Endothelial cell of umbilical vein (primary cell): ENCODE results near the gene FCMR. TPM values are rescaled to one million over a fixed set of nuclear protein-coding genes. Genes with fewer than 3 reads are reported as not detected.

Source experiments
- BruUV-seq: library from RNA; stranded (reverse); fragments of 400-500 nt; replicated peaks from 2 replicates; lab custom pipeline; 2021; lab: Mats Ljungman, UMichigan
- CTCF ChIA-PET: fragments of 300-600, 350-600 bp; sonication (Branson Sonifier 250); formaldehyde crosslinking; loops from one replicate; lab custom pipeline; 2021; ENCODE audit warnings: antibody characterized with exemption, inconsistent platforms; lab: Charles Lee
- POLR2A ChIA-PET: fragments of 300-600, 350-600 bp; sonication (Branson Sonifier 250); formaldehyde crosslinking; loops from one replicate; lab custom pipeline; 2021; ENCODE audit warnings: antibody characterized with exemption, inconsistent platforms; lab: Charles Lee
- DNase-seq: peaks from one replicate; pipeline ENCODE4 v3.0.0-alpha.2; 2011; ENCODE audit warnings: low read depth, low spot score
- FAIRE-seq: peaks from 2 replicates; lab custom pipeline; 2011; peaks lifted over from hg19 to GRCh38; lab: Jason Lieb, UNC
- H2AFZ ChIP-seq: 2 replicates; pipeline ENCODE4 v1.6.0; 2012; ENCODE audit warnings: low read depth, low read length, control low read depth, inconsistent platforms
- H3K27ac ChIP-seq: 2 replicates; pipeline ENCODE4 v1.5.1; 2011; ENCODE audit warnings: low read depth, mild to moderate bottlenecking, control low read depth, low read length, moderate library complexity; ENCODE audit not compliant: insufficient read depth
- H3K27me3 ChIP-seq, 2 experiments: 2 replicates each; pipeline versions ENCODE4 v1.6.0 to v1.6.1; 2011; ENCODE audit warnings: low read length in 2 of 2, mixed read lengths in 1 of 2; ENCODE audit not compliant: control insufficient read depth in 2 of 2, insufficient read depth in 2 of 2
- H3K36me3 ChIP-seq, 2 experiments: 2 replicates in 1 of 2; 3 replicates in 1 of 2; pipeline ENCODE4 v1.5.1; 2011; ENCODE audit warnings: low read length in 2 of 2, mild to moderate bottlenecking in 1 of 2, moderate library complexity in 1 of 2; ENCODE audit not compliant: control insufficient read depth in 2 of 2, insufficient read depth in 2 of 2; ENCODE audit errors: extremely low read depth in 1 of 2
- H3K4me1 ChIP-seq: 3 replicates; pipeline ENCODE4 v1.5.1; 2011; ENCODE audit warnings: mild to moderate bottlenecking, low read length; ENCODE audit not compliant: control insufficient read depth, insufficient read depth; ENCODE audit errors: extremely low read depth
- H3K4me2 ChIP-seq: 2 replicates; pipeline ENCODE4 v1.6.1; 2011; ENCODE audit warnings: low read length, control low read depth, mixed read lengths; ENCODE audit not compliant: insufficient read depth
- H3K4me3 ChIP-seq, 3 experiments: fragments of 200-600 bp in 1 of 3; sonication (generic), shearing (Covaris generic) in 1 of 3; replicated peaks in 1 of 3; 2 replicates each; pipeline ENCODE4 v1.5.1; 2011 to 2016; ENCODE audit warnings: control low read depth in 3 of 3, low read length in 3 of 3, mild to moderate bottlenecking in 2 of 3, inconsistent platforms in 1 of 3, low read depth in 1 of 3, moderate library complexity in 1 of 3; ENCODE audit not compliant: insufficient read depth in 1 of 3
- H3K79me2 ChIP-seq: 2 replicates; pipeline ENCODE4 v1.6.0; 2012; ENCODE audit warnings: low read length, inconsistent platforms; ENCODE audit not compliant: control insufficient read depth, insufficient read depth
- H3K9ac ChIP-seq: replicated peaks from 2 replicates; pipeline ENCODE3; 2011; ENCODE audit warnings: low read length, control low read depth; ENCODE audit not compliant: insufficient read depth; ENCODE audit errors: extremely low read depth
- H3K9me1 ChIP-seq: replicated peaks from 3 replicates; pipeline ENCODE4 v1.6.0; 2011; ENCODE audit warnings: mild to moderate bottlenecking, low read length; ENCODE audit not compliant: control insufficient read depth, insufficient read depth; ENCODE audit errors: extremely low read depth
- H3K9me3 ChIP-seq: replicated peaks from 2 replicates; pipeline ENCODE4 v1.5.1; 2012; ENCODE audit warnings: low read length, inconsistent platforms; ENCODE audit not compliant: control insufficient read depth, insufficient read depth
- H4K20me1 ChIP-seq: replicated peaks from 2 replicates; pipeline ENCODE3; 2011; ENCODE audit warnings: mild to moderate bottlenecking, low read length; ENCODE audit not compliant: control insufficient read depth, insufficient read depth; ENCODE audit errors: extremely low read depth
- CTCF ChIP-seq, 2 donors: IDR thresholded peaks; 1 replicate in 1 of 2; 2 replicates in 1 of 2; pipeline ENCODE4 v1.5.1; 2011; ENCODE audit warnings: low read length in 2 of 2, mild to moderate bottlenecking in 2 of 2, moderate library complexity in 2 of 2, control low read depth in 1 of 2, inconsistent platforms in 1 of 2, low read depth in 1 of 2; ENCODE audit not compliant: insufficient read depth in 1 of 2; ENCODE audit errors: extremely low read depth in 1 of 2
- EZH2 ChIP-seq: IDR thresholded peaks from 2 replicates; pipeline ENCODE4 v1.6.1; 2012; ENCODE audit warnings: borderline replicate concordance, low read depth, mild to moderate bottlenecking, moderate library complexity, low read length, inconsistent platforms; ENCODE audit not compliant: severe bottlenecking
- FOS ChIP-seq: IDR thresholded peaks from 2 replicates; pipeline ENCODE4 v1.6.1; 2011; ENCODE audit warnings: mild to moderate bottlenecking, low read length, moderate library complexity, borderline replicate concordance; ENCODE audit not compliant: insufficient read depth
- GATA2 ChIP-seq: IDR thresholded peaks from 2 replicates; pipeline ENCODE4 v1.7.0; 2011; ENCODE audit warnings: low read depth, mild to moderate bottlenecking, moderate library complexity, mixed read lengths, low read length; ENCODE audit not compliant: insufficient read length, insufficient read depth
- JUN ChIP-seq: IDR thresholded peaks from 2 replicates; pipeline ENCODE4 v1.6.1; 2011; ENCODE audit warnings: borderline replicate concordance, low read depth; ENCODE audit not compliant: insufficient read length, insufficient read depth
- MAX ChIP-seq: IDR thresholded peaks from 2 replicates; pipeline ENCODE4 v1.6.1; 2011; ENCODE audit not compliant: insufficient read depth, insufficient read length
- MYC ChIP-seq: IDR thresholded peaks from one replicate; pipeline ENCODE4 v1.6.1; 2011; ENCODE audit warnings: mild to moderate bottlenecking, low read depth, low read length
- POLR2A ChIP-seq: IDR thresholded peaks from 2 replicates; pipeline ENCODE4 v1.6.1; 2012; ENCODE audit warnings: low read depth, mild to moderate bottlenecking, control low read depth, low read length
- POLR2AphosphoS5 ChIP-seq: IDR thresholded peaks from 2 replicates; pipeline ENCODE4 v1.6.1; 2012; ENCODE audit warnings: low read depth, mild to moderate bottlenecking, control low read depth, low read length, moderate library complexity; ENCODE audit not compliant: insufficient read depth
- dilution Hi-C: fragments of 300-500 bp; cut with MboI; formaldehyde crosslinking; loops from one replicate; pipeline ENCODE4 v1.15.0; 2019; ENCODE audit warnings: low sequenced_read_pairs; ENCODE audit not compliant: extremely low pct_ligation_motif_present
- intact Hi-C: fragments of 100-400 bp; cut with micrococcal nuclease; formaldehyde crosslinking; loops from one replicate; pipeline ENCODE4 v1.10.0; 2022
- polyA plus RNA-seq, 4 experiments: library from polyadenylated mRNA; depleted of rRNA in 3 of 4; stranded (reverse) in 3 of 4; unstranded in 1 of 4; fragments of >200 nt; gene quantifications; 2 replicates each; pipeline versions ENCODE4 v1.2.1 to v1.2.3, GENCODE V29; 2011 to 2012; ENCODE audit warnings: missing spikeins in 1 of 4
- total RNA-seq: library from RNA; stranded (reverse); gene quantifications from 2 replicates; pipeline ENCODE4 v1.2.3, GENCODE V29; 2021

Gene FCMR
- total and polyA plus RNA-seq, 2 donors (not counting 3 experiments of a cell fraction or from before 2014, with no cell fraction given) = not detected

- FAIRE-seq (no peak), DNase-seq (no peak)
- H3K9me1 ChIP-seq = no peaks in the 10 kb centered on the region
- H3K4me3 ChIP-seq = no peak overlapping the region
- no peaks in the 10 kb centered on the region for H3K79me2 ChIP-seq
- no peaks in the 10 kb centered on the region for H3K27me3 ChIP-seq
- no peaks in the 10 kb centered on the region for H4K20me1 ChIP-seq
- TF ChIP-seq CTCF (IDR thresholded peaks at IDR 0.05; ENCODE audit: extremely low read depth in 1 of 2, insufficient read depth in 1 of 2, low read depth in 1 of 2, low read length in 2 of 2) (no peak), POLR2AphosphoS5 (no peak), POLR2A (no peak), EZH2 (no peak), FOS (no peak), MYC (no peak), JUN (no peak), GATA2 (no peak), MAX (no peak)
- CTCF ChIA-PET = no interaction called here
- no peak overlapping the region for H3K4me2 ChIP-seq
- no peaks in the 10 kb centered on the region for H3K36me3 ChIP-seq
- intact Hi-C loops = no loop called here
- H3K4me1 ChIP-seq = no peaks in the 10 kb centered on the region
- H2AFZ ChIP-seq = no peak overlapping the region
- no peak overlapping the region for H3K9ac ChIP-seq
- POLR2A ChIA-PET = no interaction called here
- no peak overlapping the region for H3K27ac ChIP-seq
- no TSS peak for BruUV-seq
- no peaks in the 10 kb centered on the region for H3K9me3 ChIP-seq
- dilution Hi-C loops = no loop called here
These were observed 64.9 kb downstream of the FCMR start for GRCh38 chr1:206856674-206857464.
